LNCAP (cell line): Measurements from ENCODE around the gene PLA1A.

Source experiments
- CTCF ChIP-seq: fragments of 450-650 bp; IDR thresholded peaks from 2 replicates; pipeline ENCODE4 v1.5.1; 2017; ENCODE audit warnings: mild to moderate bottlenecking

Gene PLA1A

GRCh38 chr3:119585208-119585607 lies 12.5 kb upstream of the PLA1A start:
- TF ChIP-seq CTCF, result no peak

DNA sequence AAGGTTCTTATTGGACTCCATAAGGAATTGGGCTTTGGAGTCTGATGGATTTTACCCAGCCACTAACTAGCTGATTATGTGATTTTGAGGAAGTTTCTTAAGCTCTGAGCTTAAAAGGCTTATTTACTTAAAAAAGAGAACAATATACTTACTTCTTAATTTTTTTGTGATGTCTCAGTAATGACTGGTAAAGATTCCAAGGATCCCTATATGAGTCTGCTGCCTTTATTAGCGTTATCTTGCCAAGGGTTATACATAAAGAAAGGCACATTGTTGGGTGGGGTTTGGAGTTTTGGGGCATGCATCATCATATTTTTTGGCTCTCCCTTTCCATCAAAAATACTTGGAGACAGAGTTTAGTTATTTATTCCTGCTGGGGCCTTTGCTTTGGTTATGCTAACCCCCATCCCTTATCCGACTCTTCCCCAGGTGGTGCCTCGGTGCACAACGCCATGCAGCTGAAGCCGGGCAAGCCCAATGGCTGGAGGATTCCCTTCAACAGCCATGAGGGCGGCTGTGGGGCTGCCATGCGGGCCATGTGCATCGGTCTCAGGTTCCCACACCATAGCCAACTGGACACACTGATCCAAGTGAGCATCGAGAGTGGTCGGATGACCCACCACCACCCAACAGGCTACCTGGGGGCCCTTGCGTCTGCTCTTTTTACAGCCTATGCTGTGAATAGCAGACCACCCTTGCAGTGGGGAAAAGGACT lies 11.7 kb upstream of the PLA1A start:
- no peak for TF ChIP-seq CTCF

DNA sequence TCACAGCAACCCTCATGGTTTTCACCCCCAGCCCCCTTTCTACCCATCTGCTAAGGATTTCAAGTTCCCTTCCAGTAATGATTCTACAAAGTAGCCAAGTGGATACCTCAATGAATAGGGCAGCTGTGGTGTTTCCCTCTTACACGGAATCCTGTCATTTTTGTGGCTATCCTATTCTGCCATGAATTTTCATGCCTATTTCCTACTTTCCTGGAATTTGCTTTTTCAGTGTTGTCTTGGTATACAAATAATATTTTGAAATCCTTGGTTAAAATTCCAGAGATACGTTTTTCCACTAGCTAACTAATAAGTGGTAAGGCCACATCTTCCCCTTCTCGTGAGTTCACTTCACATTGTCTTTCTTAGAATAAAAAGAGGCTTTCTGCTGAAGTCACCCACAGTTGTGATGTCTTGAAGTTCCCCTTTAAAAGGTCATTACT lies 10.9 kb upstream of the PLA1A start:
- no peak for TF ChIP-seq CTCF

DNA sequence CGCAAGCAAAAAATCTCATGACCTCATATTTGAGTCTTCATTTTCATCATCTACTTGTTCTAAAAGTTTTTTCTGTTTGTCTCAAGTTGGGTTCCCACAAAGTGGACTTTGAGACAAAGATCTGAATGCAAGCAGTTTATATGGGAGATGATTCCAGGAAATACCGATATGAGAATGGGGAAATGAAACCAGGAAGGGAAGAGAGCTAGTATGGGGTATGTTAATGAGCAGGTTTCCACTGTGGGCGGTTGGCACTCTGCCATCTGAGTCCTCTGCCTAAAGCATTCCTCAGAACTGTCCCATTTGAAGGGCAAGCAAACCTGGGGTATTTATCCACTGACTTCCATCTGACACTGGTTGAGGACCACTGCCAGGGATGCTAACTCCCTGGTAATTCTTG lies 9.6 kb upstream of the PLA1A start:
- TF ChIP-seq CTCF, result no peak

- no peak for TF ChIP-seq CTCF
Observed at GRCh38 chr3:119589102-119589773, 8.4 kb upstream of the PLA1A start.

GRCh38 chr3:119590706-119591105 lies 7.0 kb upstream of the PLA1A start:
- TF ChIP-seq CTCF, result no peak

- TF ChIP-seq CTCF, result no peak
Observed at GRCh38 chr3:119592861-119593260, 4.8 kb upstream of the PLA1A start.
